HCT116 (cell line): ENCODE results near the gene CTRB2. TPM values are rescaled to one million over a fixed set of nuclear protein-coding genes. Genes with fewer than 3 reads are reported as not detected.

Source experiments
- ATAC-seq: fragments of 200-7000 bp; cut with Tn5 transposase; 2 replicates; pipeline ENCODE4 v1.9.1; 2020; ENCODE audit warnings: mild to moderate bottlenecking, moderate library complexity
- BruUV-seq: library from RNA; stranded (reverse); fragments of 400-500 nt; replicated peaks from 2 replicates; lab custom pipeline; 2021; lab: Mats Ljungman, UMichigan
- CTCF ChIA-PET: fragments of 300-600 bp; sonication (Branson Sonifier 250); formaldehyde crosslinking; loops from one replicate; lab custom pipeline; 2021; ENCODE audit warnings: antibody characterized with exemption; lab: Charles Lee
- POLR2A ChIA-PET: fragments of 300-600, 350-600 bp; sonication (Branson Sonifier 250); formaldehyde crosslinking; loops from one replicate; lab custom pipeline; 2021; ENCODE audit warnings: antibody characterized with exemption; lab: Charles Lee
- RAD21 ChIA-PET, 2 experiments: fragments of 300-600 bp; sonication (Branson Sonifier 250); formaldehyde crosslinking; loops; one replicate each; lab custom pipeline; 2023; ENCODE audit warnings: low total read pairs in 2 of 2; ENCODE audit not compliant: uncharacterized antibody in 2 of 2, unreplicated experiment in 2 of 2, low non-redundant PET in 1 of 2; lab: Charles Lee
- DNase-seq: peaks from one replicate; pipeline ENCODE4 v3.0.0-alpha.2; 2010; ENCODE audit warnings: low read depth, low spot score
- H2AFZ ChIP-seq: fragments of 200-600 bp; shearing (Covaris generic), sonication (generic); 2 replicates; pipeline ENCODE4 v1.6.1; 2017; ENCODE audit warnings: low read depth, mixed run types, mixed read lengths, antibody characterized with exemption, low read length; ENCODE audit not compliant: poor library complexity, severe bottlenecking
- H3K27ac ChIP-seq: 2 replicates; pipeline ENCODE4 v1.5.1; 2012; ENCODE audit warnings: low read depth, low read length
- H3K27me3 ChIP-seq: fragments of 200-600 bp; sonication (generic); 2 replicates; pipeline ENCODE4 v1.6.1; 2016; ENCODE audit warnings: mixed run types, low read length, mixed read lengths; ENCODE audit not compliant: insufficient read depth
- H3K36me3 ChIP-seq, 2 experiments: fragments of 200-500 bp in 1 of 2; fragments of 200-600 bp in 1 of 2; sonication (Bioruptor generic) in 1 of 2; sonication (generic) in 1 of 2; 2 replicates each; pipeline versions ENCODE4 v1.5.1 to v1.6.1; 2014 to 2016; ENCODE audit warnings: low read length in 2 of 2, inconsistent platforms in 1 of 2, mixed read lengths in 1 of 2, mixed run types in 1 of 2; ENCODE audit not compliant: insufficient read depth in 2 of 2, control insufficient read depth in 1 of 2
- H3K4me1 ChIP-seq, 2 experiments: fragments of 200-600 bp in 1 of 2; sonication (generic) in 1 of 2; 2 replicates each; pipeline versions ENCODE4 v1.5.1 to v1.6.1; 2012 to 2017; ENCODE audit warnings: low read length in 2 of 2, inconsistent platforms in 1 of 2, mild to moderate bottlenecking in 1 of 2, mixed read lengths in 1 of 2, mixed run types in 1 of 2, moderate library complexity in 1 of 2; ENCODE audit not compliant: insufficient read depth in 2 of 2, control insufficient read depth in 1 of 2
- H3K4me2 ChIP-seq: fragments of 200-600 bp; sonication (generic); 2 replicates; pipeline ENCODE4 v1.6.1; 2017; ENCODE audit warnings: mixed run types, low read length, mixed read lengths
- H3K4me3 ChIP-seq, 2 experiments: fragments of 200-600 bp in 1 of 2; sonication (generic) in 1 of 2; replicated peaks in 1 of 2; 2 replicates each; pipeline ENCODE4 v1.5.1; 2011 to 2016; ENCODE audit warnings: low read length in 2 of 2, control low read depth in 1 of 2, low read depth in 1 of 2, mild to moderate bottlenecking in 1 of 2, mixed read lengths in 1 of 2, mixed run types in 1 of 2
- H3K79me2 ChIP-seq: fragments of 200-600 bp; sonication (generic); 2 replicates; pipeline ENCODE4 v1.6.1; 2017; ENCODE audit warnings: mild to moderate bottlenecking, mixed run types, low read length, moderate library complexity, mixed read lengths; ENCODE audit not compliant: insufficient read depth
- H3K9ac ChIP-seq: fragments of 200-600 bp; sonication (generic); 2 replicates; pipeline ENCODE4 v1.6.1; 2016; ENCODE audit warnings: low read length, mixed read lengths
- H3K9me2 ChIP-seq: fragments of 200-600 bp; sonication (generic), shearing (Covaris generic); 2 replicates; pipeline ENCODE4 v1.6.1; 2017; ENCODE audit warnings: mixed run types, mild to moderate bottlenecking, moderate library complexity; ENCODE audit not compliant: insufficient read depth
- H3K9me3 ChIP-seq, 2 experiments: fragments of 200-500 bp in 1 of 2; fragments of 200-600 bp in 1 of 2; sonication (Bioruptor generic) in 1 of 2; sonication (generic) in 1 of 2; 2 replicates each; pipeline ENCODE4 v1.6.1; 2014 to 2017; ENCODE audit warnings: low read length in 2 of 2, mixed read lengths in 2 of 2, inconsistent platforms in 1 of 2, low read depth in 1 of 2, mild to moderate bottlenecking in 1 of 2, mixed run types in 1 of 2, moderate library complexity in 1 of 2; ENCODE audit not compliant: control insufficient read depth in 1 of 2, insufficient read depth in 1 of 2
- H4K20me1 ChIP-seq: fragments of 200-600 bp; sonication (generic), shearing (Covaris generic); 2 replicates; pipeline ENCODE4 v1.6.1; 2017; ENCODE audit warnings: mixed run types, mild to moderate bottlenecking, moderate library complexity; ENCODE audit not compliant: insufficient read depth
- CEBPB ChIP-seq: IDR thresholded peaks from 2 replicates; pipeline ENCODE4 v1.6.1; 2012; ENCODE audit warnings: low read depth
- EGR1 ChIP-seq: IDR thresholded peaks from 2 replicates; pipeline ENCODE4 v1.6.1; 2012; ENCODE audit warnings: low read depth
- EZH2 ChIP-seq: fragments of 200-600 bp; sonication (generic); IDR thresholded peaks from 2 replicates; pipeline ENCODE4 v1.6.1; 2017; ENCODE audit warnings: antibody characterized with exemption, mixed run types
- EZH2phosphoT487 ChIP-seq: fragments of 200-600 bp; IDR thresholded peaks from 2 replicates; pipeline ENCODE4 v1.6.1; 2018; ENCODE audit warnings: antibody characterized with exemption, borderline replicate concordance
- FOSL1 ChIP-seq: IDR thresholded peaks from 2 replicates; pipeline ENCODE4 v1.6.1; 2012; ENCODE audit warnings: low read depth
- POLR2A ChIP-seq: IDR thresholded peaks from 2 replicates; pipeline ENCODE4 v1.7.0; 2011; ENCODE audit warnings: borderline replicate concordance; ENCODE audit not compliant: insufficient read depth, insufficient read length; ENCODE audit errors: extremely low read depth
- POLR2AphosphoS5 ChIP-seq: IDR thresholded peaks from 2 replicates; pipeline ENCODE4 v1.6.1; 2011; ENCODE audit warnings: mild to moderate bottlenecking, low read depth, low read length, moderate library complexity
- RAD21 ChIP-seq: IDR thresholded peaks from 2 replicates; pipeline ENCODE4 v1.6.1; 2012; ENCODE audit warnings: low read depth, mild to moderate bottlenecking
- SIN3A ChIP-seq: IDR thresholded peaks from 2 replicates; pipeline ENCODE4 v1.6.1; 2012; ENCODE audit warnings: low read depth
- YY1 ChIP-seq: IDR thresholded peaks from 2 replicates; pipeline ENCODE4 v1.6.1; 2011; ENCODE audit warnings: low read length, low read depth, moderate library complexity, mild to moderate bottlenecking; ENCODE audit not compliant: insufficient replicate concordance; ENCODE audit errors: extremely low read depth
- ZBTB33 ChIP-seq: IDR thresholded peaks from 2 replicates; pipeline ENCODE4 v1.6.1; 2011; ENCODE audit warnings: mild to moderate bottlenecking, low read length, moderate library complexity; ENCODE audit not compliant: insufficient replicate concordance; ENCODE audit errors: extremely low read depth
- ZFX ChIP-seq: fragments of 450-650 bp; IDR thresholded peaks from 2 replicates; pipeline ENCODE4 v1.6.1; 2017
- ZNF274 ChIP-seq: fragments of 200-500 bp; sonication (Bioruptor generic); IDR thresholded peaks from 2 replicates; pipeline ENCODE4 v1.6.1; 2014; ENCODE audit warnings: mild to moderate bottlenecking, low read depth, low read length, inconsistent platforms
- intact Hi-C: fragments of 100-400 bp; cut with micrococcal nuclease; formaldehyde crosslinking; loops from 2 replicates; pipeline ENCODE4 v1.10.0; 2022
- total RNA-seq: library from RNA; stranded (reverse); gene quantifications from one replicate; pipeline ENCODE4 v1.2.1, GENCODE V29; 2021; ENCODE audit not compliant: unreplicated experiment
- TF ChIP-seq, protein P1 (sequence below): IDR thresholded peaks from 2 replicates; pipeline ENCODE4 v1.6.1; 2012
- TF ChIP-seq, protein P2 (sequence below): IDR thresholded peaks from 2 replicates; pipeline ENCODE4 v1.6.1; 2012
- TF ChIP-seq, protein P3 (sequence below), 3 experiments: fragments of 200-600 bp in 1 of 3; sonication (generic) in 1 of 3; IDR thresholded peaks in 2 of 3; conservative IDR thresholded peaks in 1 of 3; 2 replicates each; pipeline ENCODE4 v1.5.1; 2012 to 2017; ENCODE audit warnings: low read depth in 2 of 3, low read length in 2 of 3, antibody characterized with exemption in 1 of 3, borderline replicate concordance in 1 of 3, control low read depth in 1 of 3, mild to moderate bottlenecking in 1 of 3, mixed read lengths in 1 of 3, mixed run types in 1 of 3, moderate library complexity in 1 of 3; ENCODE audit not compliant: insufficient read depth in 1 of 3
- TF ChIP-seq, protein P4 (sequence below): IDR thresholded peaks from 2 replicates; pipeline ENCODE4 v1.6.1; 2012; ENCODE audit warnings: low read depth

CTRB2 gene
- total RNA-seq, 1 experiment from 2014 or later = 10.0 TPM

DNA sequence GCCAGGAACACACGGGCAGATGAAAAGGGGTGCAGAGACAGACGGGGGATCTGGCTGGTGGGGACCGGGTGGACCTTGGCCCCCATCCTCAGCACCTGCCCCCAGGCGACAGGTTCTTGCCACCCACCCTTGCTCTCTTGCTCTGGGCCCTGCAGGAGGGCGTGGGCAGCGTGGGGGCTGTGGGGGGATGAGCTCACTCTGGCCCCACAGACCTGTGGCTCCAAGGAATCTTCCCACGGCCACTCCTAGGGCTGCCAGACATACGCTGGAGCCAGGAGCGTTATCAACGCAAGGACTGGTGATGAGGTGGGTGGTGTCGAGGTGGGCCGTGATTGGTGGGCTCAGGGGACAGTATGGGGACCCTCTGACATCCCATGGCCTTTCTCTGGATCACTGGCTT lies 18.1 kb upstream of the CTRB2 start (continued):
- TF ChIP-seq CEBPB (no peak), EZH2 (no peak), SIN3A (no peak), POLR2A (no peak), ZFX (no peak), EZH2phosphoT487 (no peak), YY1 (no peak), ZNF274 (no peak), RAD21 (no peak), ZBTB33 (no peak), EGR1 (no peak)
- TF ChIP-seq, protein P1, sequence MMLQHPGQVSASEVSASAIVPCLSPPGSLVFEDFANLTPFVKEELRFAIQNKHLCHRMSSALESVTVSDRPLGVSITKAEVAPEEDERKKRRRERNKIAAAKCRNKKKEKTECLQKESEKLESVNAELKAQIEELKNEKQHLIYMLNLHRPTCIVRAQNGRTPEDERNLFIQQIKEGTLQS = no peak

- no TSS peak for BruUV-seq
- TF ChIP-seq POLR2AphosphoS5 = no peak
- no peak for TF ChIP-seq YY1
- TF ChIP-seq RAD21 = no peak
- TF ChIP-seq EZH2phosphoT487 = no peak
- TF ChIP-seq, protein P2, sequence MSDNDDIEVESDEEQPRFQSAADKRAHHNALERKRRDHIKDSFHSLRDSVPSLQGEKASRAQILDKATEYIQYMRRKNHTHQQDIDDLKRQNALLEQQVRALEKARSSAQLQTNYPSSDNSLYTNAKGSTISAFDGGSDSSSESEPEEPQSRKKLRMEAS = no peak
- TF ChIP-seq, protein P3, sequence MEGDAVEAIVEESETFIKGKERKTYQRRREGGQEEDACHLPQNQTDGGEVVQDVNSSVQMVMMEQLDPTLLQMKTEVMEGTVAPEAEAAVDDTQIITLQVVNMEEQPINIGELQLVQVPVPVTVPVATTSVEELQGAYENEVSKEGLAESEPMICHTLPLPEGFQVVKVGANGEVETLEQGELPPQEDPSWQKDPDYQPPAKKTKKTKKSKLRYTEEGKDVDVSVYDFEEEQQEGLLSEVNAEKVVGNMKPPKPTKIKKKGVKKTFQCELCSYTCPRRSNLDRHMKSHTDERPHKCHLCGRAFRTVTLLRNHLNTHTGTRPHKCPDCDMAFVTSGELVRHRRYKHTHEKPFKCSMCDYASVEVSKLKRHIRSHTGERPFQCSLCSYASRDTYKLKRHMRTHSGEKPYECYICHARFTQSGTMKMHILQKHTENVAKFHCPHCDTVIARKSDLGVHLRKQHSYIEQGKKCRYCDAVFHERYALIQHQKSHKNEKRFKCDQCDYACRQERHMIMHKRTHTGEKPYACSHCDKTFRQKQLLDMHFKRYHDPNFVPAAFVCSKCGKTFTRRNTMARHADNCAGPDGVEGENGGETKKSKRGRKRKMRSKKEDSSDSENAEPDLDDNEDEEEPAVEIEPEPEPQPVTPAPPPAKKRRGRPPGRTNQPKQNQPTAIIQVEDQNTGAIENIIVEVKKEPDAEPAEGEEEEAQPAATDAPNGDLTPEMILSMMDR (IDR thresholded peaks at IDR 0.05 in 2 of 3, conservative IDR thresholded peaks at IDR 0.05 in 1 of 3; ENCODE audit: borderline replicate concordance in 1 of 3, insufficient read depth in 1 of 3, low read depth in 2 of 3, low read length in 2 of 3) = no peak
- TF ChIP-seq FOSL1 = no peak
- TF ChIP-seq, protein P4, sequence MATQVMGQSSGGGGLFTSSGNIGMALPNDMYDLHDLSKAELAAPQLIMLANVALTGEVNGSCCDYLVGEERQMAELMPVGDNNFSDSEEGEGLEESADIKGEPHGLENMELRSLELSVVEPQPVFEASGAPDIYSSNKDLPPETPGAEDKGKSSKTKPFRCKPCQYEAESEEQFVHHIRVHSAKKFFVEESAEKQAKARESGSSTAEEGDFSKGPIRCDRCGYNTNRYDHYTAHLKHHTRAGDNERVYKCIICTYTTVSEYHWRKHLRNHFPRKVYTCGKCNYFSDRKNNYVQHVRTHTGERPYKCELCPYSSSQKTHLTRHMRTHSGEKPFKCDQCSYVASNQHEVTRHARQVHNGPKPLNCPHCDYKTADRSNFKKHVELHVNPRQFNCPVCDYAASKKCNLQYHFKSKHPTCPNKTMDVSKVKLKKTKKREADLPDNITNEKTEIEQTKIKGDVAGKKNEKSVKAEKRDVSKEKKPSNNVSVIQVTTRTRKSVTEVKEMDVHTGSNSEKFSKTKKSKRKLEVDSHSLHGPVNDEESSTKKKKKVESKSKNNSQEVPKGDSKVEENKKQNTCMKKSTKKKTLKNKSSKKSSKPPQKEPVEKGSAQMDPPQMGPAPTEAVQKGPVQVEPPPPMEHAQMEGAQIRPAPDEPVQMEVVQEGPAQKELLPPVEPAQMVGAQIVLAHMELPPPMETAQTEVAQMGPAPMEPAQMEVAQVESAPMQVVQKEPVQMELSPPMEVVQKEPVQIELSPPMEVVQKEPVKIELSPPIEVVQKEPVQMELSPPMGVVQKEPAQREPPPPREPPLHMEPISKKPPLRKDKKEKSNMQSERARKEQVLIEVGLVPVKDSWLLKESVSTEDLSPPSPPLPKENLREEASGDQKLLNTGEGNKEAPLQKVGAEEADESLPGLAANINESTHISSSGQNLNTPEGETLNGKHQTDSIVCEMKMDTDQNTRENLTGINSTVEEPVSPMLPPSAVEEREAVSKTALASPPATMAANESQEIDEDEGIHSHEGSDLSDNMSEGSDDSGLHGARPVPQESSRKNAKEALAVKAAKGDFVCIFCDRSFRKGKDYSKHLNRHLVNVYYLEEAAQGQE = no peak
These were observed 17.5 kb upstream of the CTRB2 start for GRCh38 chr16:75224306-75225082.

More at GRCh38 chr16:75224306-75225082, 17.5 kb upstream of the CTRB2 start:
- Histone ChIP-seq H3K9me3 (no peaks in the 10 kb centered on the region), H3K9me2 (no peaks in the 10 kb centered on the region), H3K9ac (no peak overlapping the region), H3K4me2 (no peak overlapping the region), H2AFZ (no peak overlapping the region), H3K27ac (no peak overlapping the region), H3K27me3 (no peaks in the 10 kb centered on the region), H3K4me1 (no peaks in the 10 kb centered on the region), H3K4me3 (no peak overlapping the region), H3K79me2 (no peaks in the 10 kb centered on the region), H3K36me3 (peaks cover 0 to 2% of the 10 kb centered on the region in 2 experiments; a peak in 1 of 4 replicates), H4K20me1 (no peaks in the 10 kb centered on the region)
- ATAC-seq = no peak
- intact Hi-C loops = loop anchor here (2.0 kb wide), 1 partner anchor 14 kb away; no protein-coding TSS in a partner anchor
- ChIA-PET POLR2A (interaction anchor here (1.6 kb wide), 1 partner anchor 18 kb away, joined by 4 read pairs; the partner anchor contains the start of gene CTRB2), CTCF (no interaction called here), RAD21 (no interaction called here)
- no peak for DNase-seq
